ENCODE data around the gene SRSF5.
"Not testable (repeated sequence)": the region's sequence is repeated elsewhere in the genome, so short reads cannot be mapped to it uniquely, and the experiment has no call there.

The SRSF5 gene

GRCh38 chr14:69766984-69767368, at the start of gene SRSF5:
SRSF5 (plus strand) TSS chr14:69767142; CDS start chr14:69768157, 1,015 bp downstream.
- in situ Hi-C loops (cut with HindIII; ENCODE audit: low pct_unique_long_range_greater_than_20kb, low sequenced_read_pairs): no loop called here
- TF ChIP-seq JUND (IDR thresholded peaks at IDR 0.05; ENCODE audit: low read depth): no peak

GRCh38 chr14:69718614-69719013, 48.3 kb upstream of the SRSF5 start:
- in situ Hi-C loops (cut with HindIII; ENCODE audit: low pct_unique_long_range_greater_than_20kb, low sequenced_read_pairs); DNase-seq (ENCODE audit: low read depth in 1 of 2, low spot score in 1 of 2): not testable (repeated sequence)

More at GRCh38 chr14:69766984-69767368, at the start of gene SRSF5:
- DNase-seq (ENCODE audit: low read depth in 1 of 2, low spot score in 1 of 2): peak; percentile 91 to 99

- no peak for TF ChIP-seq JUND (IDR thresholded peaks at IDR 0.05; ENCODE audit: low read depth)
- DNase-seq (ENCODE audit: low read depth in 1 of 2, low spot score in 1 of 2): no peak
- in situ Hi-C loops (cut with HindIII; ENCODE audit: low pct_unique_long_range_greater_than_20kb, low sequenced_read_pairs): no loop called here
These were observed 47.4 kb upstream of the SRSF5 start for GRCh38 chr14:69719501-69719951.

- peak in 1 of 2 experiments; percentile 43 for DNase-seq (ENCODE audit: low read depth in 1 of 2, low spot score in 1 of 2)
- no peak for TF ChIP-seq JUND (IDR thresholded peaks at IDR 0.05; ENCODE audit: low read depth)
- in situ Hi-C loops (cut with HindIII; ENCODE audit: low pct_unique_long_range_greater_than_20kb, low sequenced_read_pairs): no loop called here
These were observed 46.0 kb upstream of the SRSF5 start for GRCh38 chr14:69720912-69721311.

- in situ Hi-C loops (cut with HindIII; ENCODE audit: low pct_unique_long_range_greater_than_20kb, low sequenced_read_pairs): no loop called here
- DNase-seq (ENCODE audit: low read depth in 1 of 2, low spot score in 1 of 2): peak; percentile 77 to 80
- no peak for TF ChIP-seq JUND (IDR thresholded peaks at IDR 0.05; ENCODE audit: low read depth)
These were observed 40.0 kb upstream of the SRSF5 start for GRCh38 chr14:69726761-69727511.

- no peak for TF ChIP-seq JUND (IDR thresholded peaks at IDR 0.05; ENCODE audit: low read depth)
- in situ Hi-C loops (cut with HindIII; ENCODE audit: low pct_unique_long_range_greater_than_20kb, low sequenced_read_pairs): no loop called here
- no peak for DNase-seq (ENCODE audit: low read depth in 1 of 2, low spot score in 1 of 2)
These were observed 39.1 kb upstream of the SRSF5 start for GRCh38 chr14:69727860-69728259.

GRCh38 chr14:69731919-69732598, 34.9 kb upstream of the SRSF5 start:
- in situ Hi-C loops (cut with HindIII; ENCODE audit: low pct_unique_long_range_greater_than_20kb, low sequenced_read_pairs); DNase-seq (ENCODE audit: low read depth in 1 of 2, low spot score in 1 of 2): not testable (repeated sequence)

- in situ Hi-C loops (cut with HindIII; ENCODE audit: low pct_unique_long_range_greater_than_20kb, low sequenced_read_pairs); DNase-seq (ENCODE audit: low read depth in 1 of 2, low spot score in 1 of 2): not testable (repeated sequence)
These were observed 30.5 kb upstream of the SRSF5 start for GRCh38 chr14:69736405-69736804.

- peak in 1 of 2 experiments; percentile 69 for DNase-seq (ENCODE audit: low read depth in 1 of 2, low spot score in 1 of 2)
- in situ Hi-C loops (cut with HindIII; ENCODE audit: low pct_unique_long_range_greater_than_20kb, low sequenced_read_pairs): no loop called here
- no peak for TF ChIP-seq JUND (IDR thresholded peaks at IDR 0.05; ENCODE audit: low read depth)
These were observed 25.9 kb upstream of the SRSF5 start for GRCh38 chr14:69741055-69741454.

- DNase-seq (ENCODE audit: low read depth in 1 of 2, low spot score in 1 of 2): no peak
- in situ Hi-C loops (cut with HindIII; ENCODE audit: low pct_unique_long_range_greater_than_20kb, low sequenced_read_pairs): no loop called here
- TF ChIP-seq JUND (IDR thresholded peaks at IDR 0.05; ENCODE audit: low read depth): no peak
These were observed 17.0 kb upstream of the SRSF5 start for GRCh38 chr14:69749956-69750355.

- TF ChIP-seq JUND (IDR thresholded peaks at IDR 0.05; ENCODE audit: low read depth): no peak
- no peak for DNase-seq (ENCODE audit: low read depth in 1 of 2, low spot score in 1 of 2)
- in situ Hi-C loops (cut with HindIII; ENCODE audit: low pct_unique_long_range_greater_than_20kb, low sequenced_read_pairs): no loop called here
These were observed 16.4 kb upstream of the SRSF5 start for GRCh38 chr14:69750495-69750894.

- DNase-seq (ENCODE audit: low read depth in 1 of 2, low spot score in 1 of 2): no peak
- in situ Hi-C loops (cut with HindIII; ENCODE audit: low pct_unique_long_range_greater_than_20kb, low sequenced_read_pairs): no loop called here
- no peak for TF ChIP-seq JUND (IDR thresholded peaks at IDR 0.05; ENCODE audit: low read depth)
These were observed 14.2 kb upstream of the SRSF5 start for GRCh38 chr14:69752773-69753172.

GRCh38 chr14:69753860-69754259, 13.1 kb upstream of the SRSF5 start:
- no peak for DNase-seq (ENCODE audit: low read depth in 1 of 2, low spot score in 1 of 2)
- no peak for TF ChIP-seq JUND (IDR thresholded peaks at IDR 0.05; ENCODE audit: low read depth)
- in situ Hi-C loops (cut with HindIII; ENCODE audit: low pct_unique_long_range_greater_than_20kb, low sequenced_read_pairs): no loop called here

Measured in T47D (cell line).